Activated CD8-positive, alpha-beta memory T cell treated with anti-CD3 and anti-CD28 coated beads for 1 hour (primary cell): ENCODE measurements around the gene ZBTB6.
"Not testable (repeated sequence)": the region's sequence is repeated elsewhere in the genome, so short reads cannot be mapped to it uniquely, and the experiment has no call there.

Experiments
- DNase-seq, 2 donors: peaks; one replicate each; pipeline ENCODE4 v3.0.0-alpha.2; 2020; ENCODE audit warnings: low read depth in 1 of 2; ENCODE audit errors: extremely low read depth in 1 of 2

ZBTB6 gene

GRCh38 chr9:122929796-122930354 is 16.8 kb upstream of the ZBTB6 start:
- DNase-seq: no peak

DNA sequence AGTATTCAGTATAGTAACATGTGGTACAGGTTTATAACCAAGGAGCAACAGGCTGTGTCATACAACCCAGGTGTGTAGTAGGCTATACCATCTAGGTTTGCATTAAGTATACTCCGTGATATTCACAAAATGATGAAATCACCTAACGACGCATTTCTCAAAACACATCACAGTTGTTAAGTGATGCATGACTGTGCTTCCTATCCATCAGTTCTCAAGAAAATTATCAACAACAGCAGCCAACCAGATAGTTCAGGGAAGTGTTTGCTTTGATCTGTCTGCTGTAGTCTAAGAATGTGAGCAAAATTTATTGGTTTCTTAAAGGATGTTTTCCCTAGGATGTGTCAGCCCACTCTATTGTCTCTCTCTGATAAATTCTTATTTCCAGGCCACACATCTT is 10.8 kb upstream of the ZBTB6 start:
- no peak for DNase-seq

GRCh38 chr9:122922713-122923112 is 9.6 kb upstream of the ZBTB6 start:
- no peak for DNase-seq

DNA sequence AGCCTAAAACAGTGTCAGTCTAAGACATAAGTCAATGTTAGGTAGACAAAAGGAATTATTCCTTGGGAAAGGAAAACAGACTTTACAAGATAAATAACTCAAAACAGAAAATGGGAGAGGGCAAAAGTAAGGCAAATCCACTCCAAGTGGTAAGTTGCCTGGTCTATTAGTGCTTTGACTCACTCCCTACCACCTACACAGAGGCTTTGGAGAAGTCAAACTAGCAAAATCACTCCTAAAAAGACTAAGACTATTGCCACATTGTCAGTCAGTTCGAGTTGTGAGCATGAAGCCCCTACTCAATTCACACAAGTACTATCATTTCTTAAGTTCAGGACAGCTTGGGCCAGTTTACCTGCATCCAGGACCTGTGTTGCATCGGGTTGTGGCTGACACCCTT is 5.2 kb upstream of the ZBTB6 start:
- no peak for DNase-seq

- DNase-seq: no peak
These were observed 506 bp downstream of the ZBTB6 start for GRCh38 chr9:122912671-122912963.

- not testable (repeated sequence) for DNase-seq
These were observed 7.0 kb downstream of the ZBTB6 start for GRCh38 chr9:122906122-122906521.

GRCh38 chr9:122904823-122905710 is 8.1 kb downstream of the ZBTB6 start, which contains the start of gene RC3H2:
Gene RC3H2, minus strand, starts transcription at chr9:122905359. Its CDS starts 7,850 bp downstream, at chr9:122897509.
- peak; percentile 89 to 96 for DNase-seq

DNA sequence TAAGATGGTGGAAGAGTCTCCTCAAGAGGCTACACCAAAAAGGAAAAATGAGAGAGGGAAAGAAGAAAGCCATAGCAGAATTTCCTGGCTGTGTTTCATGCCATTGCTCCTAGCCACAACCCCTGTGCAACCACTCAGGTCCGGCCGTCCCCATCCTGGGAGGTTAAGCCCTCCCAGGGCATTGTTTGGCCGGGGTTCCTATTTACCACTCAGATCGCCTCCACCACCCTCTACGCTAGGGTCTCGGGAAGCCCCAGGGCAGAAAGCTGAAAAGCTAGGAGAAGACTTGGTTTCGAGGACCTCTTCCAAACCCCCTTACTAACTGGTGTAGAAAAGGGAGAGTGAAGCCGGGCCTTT is 8.7 kb downstream of the ZBTB6 start:
- no peak for DNase-seq

DNA sequence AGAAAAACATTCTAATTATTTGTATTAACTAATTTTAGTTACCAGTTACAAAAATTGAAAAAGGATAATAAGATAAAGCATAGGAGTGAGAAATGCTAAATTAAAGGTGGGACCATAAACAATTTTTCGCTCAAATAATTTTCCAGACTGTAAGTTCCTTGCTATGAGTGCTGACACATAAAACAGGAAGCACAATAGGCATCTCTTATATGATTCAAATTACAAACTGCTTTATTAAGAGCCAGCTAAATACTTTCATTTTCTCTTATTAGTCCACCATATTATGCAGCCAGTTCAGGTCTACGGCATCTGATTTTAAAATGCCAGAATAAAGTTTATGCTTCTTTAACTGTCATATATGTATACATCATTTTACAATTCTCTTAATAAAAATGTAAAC is 12.3 kb downstream of the ZBTB6 start:
- no peak for DNase-seq

- DNase-seq: no peak
These were observed 15.2 kb downstream of the ZBTB6 start for GRCh38 chr9:122897969-122898368.

- no peak for DNase-seq
These were observed 24.6 kb downstream of the ZBTB6 start for GRCh38 chr9:122888480-122888879.

GRCh38 chr9:122883125-122883524 is 30.0 kb downstream of the ZBTB6 start:
- DNase-seq: no peak

GRCh38 chr9:122879443-122879842 is 33.7 kb downstream of the ZBTB6 start:
- DNase-seq: no peak

DNA sequence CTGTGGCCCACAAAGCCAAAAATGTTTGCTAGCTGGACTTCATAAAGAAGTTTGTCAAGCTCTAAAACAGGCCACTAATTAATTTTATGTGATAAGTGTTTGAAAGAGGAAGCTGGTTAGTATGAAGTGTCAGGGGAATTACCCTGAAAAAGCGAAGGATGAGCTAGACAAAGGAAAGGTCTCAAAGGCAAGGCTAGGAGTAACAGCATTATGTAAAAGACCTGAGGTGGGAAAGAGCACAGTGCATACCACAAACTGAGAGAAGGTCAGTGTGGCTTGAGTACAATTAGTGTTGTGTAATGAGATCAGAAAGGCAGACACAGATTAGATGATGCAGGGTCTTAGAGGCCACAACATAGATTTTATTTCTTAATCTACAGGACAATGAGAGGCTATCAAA is 37.6 kb downstream of the ZBTB6 start:
- no peak for DNase-seq

GRCh38 chr9:122867276-122867675 is 45.8 kb downstream of the ZBTB6 start:
- DNase-seq: not testable (repeated sequence)

- no peak for DNase-seq
These were observed 47.0 kb downstream of the ZBTB6 start for GRCh38 chr9:122866079-122866478.

GRCh38 chr9:122865300-122865699 is 47.8 kb downstream of the ZBTB6 start:
- no peak for DNase-seq

DNA sequence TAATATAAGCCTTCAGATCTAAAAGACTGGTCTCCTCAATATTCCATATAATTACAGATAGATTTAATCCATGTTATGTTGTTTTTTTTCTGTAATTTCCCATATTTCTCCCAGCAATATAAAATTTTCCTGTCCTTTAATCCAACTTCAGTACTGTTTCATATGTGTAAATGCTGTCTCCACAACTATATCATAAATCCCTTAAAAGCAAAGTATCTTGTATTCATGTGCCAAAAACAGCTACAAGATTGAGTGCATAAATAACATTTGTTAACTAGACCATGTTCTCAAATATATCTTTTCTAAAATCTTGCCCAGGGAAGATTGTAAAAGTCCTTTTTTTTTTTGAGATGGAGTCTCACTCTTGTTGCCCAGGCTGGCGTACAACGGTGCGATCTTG is 49.7 kb downstream of the ZBTB6 start:
- no peak for DNase-seq

GRCh38 chr9:122860319-122861142 is 52.6 kb downstream of the ZBTB6 start:
- no peak for DNase-seq
